DMS53 treated with DMSO at 0.1 percent for 48 hours (cell line): Measurements from ENCODE around the gene FBXO33.

ENCODE experiments used
- DNase-seq: peaks from one replicate; lab custom pipeline; 2025; ENCODE audit not compliant: unreplicated experiment; lab: John Stamatoyannopoulos, UW

Gene FBXO33

DNA sequence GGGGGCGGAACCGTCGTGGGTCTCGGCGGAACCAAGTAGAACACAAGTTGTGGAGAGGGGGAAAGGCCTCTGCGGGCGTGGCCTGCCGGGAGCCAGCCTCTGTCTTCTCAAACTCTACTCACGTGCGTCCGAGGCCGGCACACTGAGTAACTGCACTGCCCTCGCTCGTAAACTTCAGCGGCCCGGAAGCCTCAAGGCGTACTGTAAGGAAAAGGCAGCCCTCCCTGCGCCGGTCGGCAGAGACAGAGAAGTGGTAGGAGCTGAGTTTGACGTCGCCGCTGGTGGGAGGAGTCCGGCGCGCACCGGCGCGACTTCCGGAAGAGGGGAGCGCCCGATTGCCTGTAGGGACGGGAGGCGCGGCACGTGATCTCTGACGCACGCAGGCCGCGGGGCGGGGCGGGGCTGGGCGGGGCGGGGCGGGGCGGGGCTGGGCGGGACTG lies at the start of gene FBXO33:
TSS of gene FBXO33 (minus strand) at position 255 of the 440 bp plus-strand sequence. CDS start 271 bp downstream, outside the sequence.
- DNase-seq, result peak; percentile 84

GRCh38 chr14:39474416-39474911 lies 42.2 kb upstream of the FBXO33 start:
- DNase-seq, result no peak

DNA sequence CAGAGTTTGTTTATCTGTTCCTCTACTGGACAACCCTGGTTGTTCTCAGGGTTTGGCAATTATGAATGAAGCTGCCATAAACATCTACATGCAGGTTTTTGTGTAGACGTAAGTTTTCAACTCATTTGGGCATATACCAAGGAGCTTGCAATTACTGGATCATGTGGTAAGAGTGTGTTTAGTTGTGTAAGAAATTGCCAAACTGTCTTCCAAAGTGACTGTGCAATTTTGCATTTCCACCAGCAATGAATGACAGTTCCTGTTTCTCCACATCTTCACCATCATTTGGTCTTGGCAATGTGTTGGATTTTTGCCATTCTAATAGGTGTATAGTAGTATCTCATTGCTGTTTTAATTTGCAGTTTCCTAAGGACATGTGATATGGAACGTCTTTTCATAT lies 39.8 kb upstream of the FBXO33 start:
- DNase-seq, result no peak

DNA sequence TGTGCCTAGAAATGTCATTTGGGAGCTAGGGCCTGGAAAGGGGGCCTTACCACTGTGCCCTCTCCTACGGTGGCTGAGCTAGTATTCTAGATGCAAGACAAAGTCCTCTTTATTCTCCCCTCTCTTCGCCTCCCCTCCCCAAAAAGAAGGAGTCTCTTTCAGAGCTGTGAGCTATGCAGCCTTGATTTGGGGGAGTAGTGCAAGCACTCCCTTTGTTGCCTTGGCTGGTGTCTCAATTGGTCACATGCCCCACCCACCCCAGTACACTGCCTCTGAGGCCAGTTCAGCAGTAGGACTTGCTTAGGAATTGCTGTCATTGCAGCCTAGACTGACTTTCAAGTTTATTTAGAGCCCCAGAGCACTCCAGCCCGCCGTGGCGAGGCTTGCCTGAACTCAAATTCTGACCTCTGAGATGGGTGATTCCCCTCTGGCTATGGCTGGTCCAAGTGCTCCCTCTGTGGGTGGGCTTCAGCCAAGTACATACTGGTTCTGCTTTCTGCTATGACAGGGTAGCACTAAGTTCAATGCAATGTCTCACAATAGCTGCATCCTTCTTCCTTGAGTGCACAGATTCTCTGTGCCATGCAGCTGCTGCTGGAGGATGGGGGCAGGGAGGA lies 37.0 kb upstream of the FBXO33 start:
- DNase-seq, result no peak

GRCh38 chr14:39467889-39468524 lies 35.8 kb upstream of the FBXO33 start:
- peak; percentile 11 for DNase-seq

DNA sequence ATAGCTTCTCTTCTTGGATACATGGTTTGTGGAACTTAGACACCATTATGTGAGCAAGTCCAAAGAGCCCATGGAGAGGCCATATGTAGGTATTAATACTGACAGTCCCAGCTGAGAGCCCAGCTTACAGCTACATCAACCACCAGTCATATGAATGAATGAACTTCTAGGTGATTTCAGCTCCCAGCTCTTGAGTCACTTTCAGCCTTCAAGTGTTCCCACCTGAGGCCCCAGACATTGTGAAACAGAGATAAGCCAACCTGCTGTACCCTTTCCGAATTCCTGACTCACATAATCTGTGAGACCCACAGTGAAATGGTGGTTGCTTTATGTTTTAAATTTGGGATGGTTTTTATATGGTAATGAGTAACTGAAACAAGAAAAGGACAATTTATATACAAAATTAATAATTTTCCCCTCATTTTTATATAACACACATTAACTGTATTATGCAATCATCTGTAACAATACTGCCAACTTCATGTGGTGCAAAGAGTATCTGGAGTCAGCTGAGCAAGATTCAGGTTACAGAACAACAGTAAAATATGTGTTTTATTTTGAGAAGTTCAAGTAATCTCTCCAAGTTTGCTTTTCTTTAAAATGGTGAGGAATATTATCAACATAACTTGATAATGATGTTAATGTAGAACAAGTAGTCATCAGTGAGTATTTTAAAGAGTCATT lies 27.7 kb upstream of the FBXO33 start:
- DNase-seq, result no peak

DNA sequence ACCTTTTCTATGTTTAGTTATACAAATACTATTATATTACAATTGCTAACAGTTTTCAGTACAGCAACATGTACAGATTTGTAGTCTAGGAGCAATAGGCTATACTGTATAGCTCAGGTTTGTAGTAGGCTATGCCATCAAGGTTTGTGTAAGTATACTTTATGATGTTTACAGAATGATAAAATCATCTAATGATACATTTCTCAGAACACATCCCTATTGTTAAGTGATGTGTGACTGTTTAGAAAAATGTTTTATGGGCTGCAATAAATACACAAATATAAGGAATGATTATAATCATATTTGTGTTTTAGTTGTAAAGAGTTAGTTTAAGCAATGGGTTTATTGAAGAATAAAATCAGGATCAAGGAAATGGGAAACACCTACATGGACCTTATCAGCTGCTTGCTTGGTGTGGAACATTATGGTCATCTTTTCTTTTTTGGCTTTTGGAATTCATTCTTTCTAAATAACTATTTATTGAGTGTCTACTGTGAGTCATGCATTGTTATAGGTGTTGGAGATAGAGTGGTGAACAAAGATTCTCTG lies 24.5 kb upstream of the FBXO33 start:
- no peak for DNase-seq

DNA sequence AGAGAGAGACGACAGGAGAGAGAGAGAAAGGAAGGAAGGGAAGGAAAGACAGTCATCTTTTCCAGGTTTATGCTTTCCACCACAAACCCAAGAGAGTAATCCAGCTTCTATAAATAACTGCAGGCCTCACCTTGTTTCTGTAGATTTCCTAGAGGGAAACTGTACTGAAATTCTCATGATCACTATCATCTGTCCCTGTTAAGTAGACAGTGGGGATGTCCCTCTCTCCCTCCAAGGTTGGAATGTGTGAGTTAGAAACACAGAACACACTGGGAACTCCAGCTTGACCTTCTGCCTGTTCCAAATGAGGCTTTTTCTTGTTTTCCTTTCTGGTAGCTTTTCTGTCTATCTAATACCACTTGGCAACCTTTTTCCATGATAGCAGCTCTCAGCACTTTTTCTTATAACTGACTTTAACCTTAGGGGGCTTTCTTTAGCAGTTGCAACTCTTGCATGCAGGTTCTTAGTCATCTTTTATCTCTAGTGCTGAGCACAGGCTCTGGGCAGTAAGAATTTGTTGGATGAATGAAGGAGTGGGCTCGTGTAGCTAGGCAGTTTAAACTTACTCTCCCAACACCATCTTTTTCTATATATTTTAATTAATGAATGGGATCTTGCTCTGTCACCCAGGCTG lies 22.8 kb upstream of the FBXO33 start:
- no peak for DNase-seq

DNA sequence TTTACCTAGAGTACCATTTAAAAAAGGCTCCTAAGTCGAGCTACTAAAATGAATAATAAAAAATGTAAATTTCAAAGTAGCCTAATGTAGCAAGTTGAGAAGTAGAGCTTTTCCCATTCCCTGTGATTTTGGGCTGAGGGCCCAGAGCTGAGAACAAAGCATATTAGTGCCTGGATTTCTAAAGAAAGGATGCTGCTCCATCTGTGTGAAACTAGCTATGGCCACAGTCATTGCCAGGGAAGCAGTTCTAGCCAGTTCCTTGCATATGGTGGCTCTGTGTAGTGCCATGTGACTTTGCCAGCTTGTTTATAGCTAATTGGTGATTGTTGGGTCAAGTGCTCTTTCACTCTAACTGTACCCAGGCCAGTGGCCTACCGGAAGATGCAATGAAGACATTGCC lies 20.4 kb upstream of the FBXO33 start:
- DNase-seq, result no peak

- DNase-seq, result no peak
These were observed 19.6 kb upstream of the FBXO33 start for GRCh38 chr14:39451811-39452210.

DNA sequence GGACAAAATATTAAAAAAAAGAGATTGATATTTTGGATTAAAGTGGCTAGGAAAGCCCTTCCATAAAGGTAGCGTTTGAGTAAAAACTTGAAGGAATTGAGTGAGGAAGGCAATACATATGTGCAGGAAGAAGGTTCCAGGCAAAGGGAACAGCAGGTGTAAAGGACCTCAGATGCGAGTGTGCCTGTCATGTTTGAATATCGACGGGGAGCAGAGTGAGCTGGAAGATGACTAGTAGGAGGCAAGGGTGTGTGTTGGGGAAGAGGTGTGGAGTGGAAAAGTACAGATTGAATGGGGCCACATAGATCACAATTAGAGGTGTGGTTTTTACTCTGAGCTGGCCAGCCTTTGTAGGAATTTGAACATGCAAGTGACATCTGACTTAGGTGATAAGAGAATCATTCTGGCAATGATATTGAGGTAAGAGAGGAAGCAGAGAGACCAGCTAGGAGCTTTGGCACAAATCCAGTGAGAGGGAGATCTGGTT lies 15.0 kb upstream of the FBXO33 start:
- DNase-seq, result no peak

GRCh38 chr14:39446131-39446744 lies 14.0 kb upstream of the FBXO33 start:
- no peak for DNase-seq

GRCh38 chr14:39442293-39442692 lies 10.1 kb upstream of the FBXO33 start:
- DNase-seq, result no peak

DNA sequence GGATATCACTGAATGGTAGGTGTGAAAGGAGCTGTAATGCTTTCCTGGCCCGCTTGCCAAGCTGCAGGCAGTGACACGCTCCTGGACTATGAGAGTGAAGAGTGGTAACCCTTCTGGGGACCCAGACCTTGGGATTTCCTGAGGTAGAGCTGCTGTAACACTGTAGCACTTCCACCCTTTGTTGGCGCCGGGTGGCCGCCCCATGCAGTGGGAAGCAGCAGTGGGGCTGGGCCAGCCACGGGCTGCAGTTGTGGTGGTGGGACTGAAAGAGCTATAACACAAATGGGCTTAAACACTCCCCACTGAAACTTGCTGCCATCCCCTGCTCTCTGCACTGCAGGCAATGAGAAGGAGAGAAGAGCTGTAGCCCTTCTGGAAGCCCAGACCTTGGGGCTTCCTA lies 9.6 kb upstream of the FBXO33 start:
- no peak for DNase-seq

GRCh38 chr14:39440975-39441374 lies 8.7 kb upstream of the FBXO33 start:
- DNase-seq, result no peak

GRCh38 chr14:39435241-39435640 lies 3.0 kb upstream of the FBXO33 start:
- no peak for DNase-seq

- DNase-seq, result no peak
These were observed 2.2 kb upstream of the FBXO33 start for GRCh38 chr14:39434401-39434800.

GRCh38 chr14:39433452-39433813 lies 1.2 kb upstream of the FBXO33 start:
- no peak for DNase-seq

GRCh38 chr14:39432619-39433451 lies 602 bp upstream of the FBXO33 start:
- DNase-seq, result peak; percentile 77
